Measurements from ENCODE around the gene MTTP.
A peak's percentile ranks its signal among the peaks of the same experiment; 100 is the strongest.

Gene MTTP

DNA sequence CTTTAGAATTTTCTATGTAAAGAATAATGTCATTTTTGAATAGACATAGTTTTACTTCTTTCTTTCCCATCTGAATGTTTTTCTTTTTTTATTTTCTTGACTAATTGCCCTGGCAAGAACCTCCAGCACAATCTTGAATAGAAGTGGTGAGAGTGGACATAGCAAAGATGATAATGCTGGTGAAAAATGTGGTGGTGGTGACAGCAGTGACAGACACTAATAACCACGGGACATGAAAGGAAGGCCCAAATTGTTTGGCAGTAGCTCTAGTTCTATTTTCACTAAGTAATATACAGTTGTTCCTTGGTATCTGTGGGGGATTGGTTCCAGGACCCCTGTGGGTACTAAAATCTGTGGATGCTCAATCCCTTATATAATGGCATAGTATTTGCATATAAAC, 53.4 kb downstream of the MTTP start:
- TF ChIP-seq, protein P1, sequence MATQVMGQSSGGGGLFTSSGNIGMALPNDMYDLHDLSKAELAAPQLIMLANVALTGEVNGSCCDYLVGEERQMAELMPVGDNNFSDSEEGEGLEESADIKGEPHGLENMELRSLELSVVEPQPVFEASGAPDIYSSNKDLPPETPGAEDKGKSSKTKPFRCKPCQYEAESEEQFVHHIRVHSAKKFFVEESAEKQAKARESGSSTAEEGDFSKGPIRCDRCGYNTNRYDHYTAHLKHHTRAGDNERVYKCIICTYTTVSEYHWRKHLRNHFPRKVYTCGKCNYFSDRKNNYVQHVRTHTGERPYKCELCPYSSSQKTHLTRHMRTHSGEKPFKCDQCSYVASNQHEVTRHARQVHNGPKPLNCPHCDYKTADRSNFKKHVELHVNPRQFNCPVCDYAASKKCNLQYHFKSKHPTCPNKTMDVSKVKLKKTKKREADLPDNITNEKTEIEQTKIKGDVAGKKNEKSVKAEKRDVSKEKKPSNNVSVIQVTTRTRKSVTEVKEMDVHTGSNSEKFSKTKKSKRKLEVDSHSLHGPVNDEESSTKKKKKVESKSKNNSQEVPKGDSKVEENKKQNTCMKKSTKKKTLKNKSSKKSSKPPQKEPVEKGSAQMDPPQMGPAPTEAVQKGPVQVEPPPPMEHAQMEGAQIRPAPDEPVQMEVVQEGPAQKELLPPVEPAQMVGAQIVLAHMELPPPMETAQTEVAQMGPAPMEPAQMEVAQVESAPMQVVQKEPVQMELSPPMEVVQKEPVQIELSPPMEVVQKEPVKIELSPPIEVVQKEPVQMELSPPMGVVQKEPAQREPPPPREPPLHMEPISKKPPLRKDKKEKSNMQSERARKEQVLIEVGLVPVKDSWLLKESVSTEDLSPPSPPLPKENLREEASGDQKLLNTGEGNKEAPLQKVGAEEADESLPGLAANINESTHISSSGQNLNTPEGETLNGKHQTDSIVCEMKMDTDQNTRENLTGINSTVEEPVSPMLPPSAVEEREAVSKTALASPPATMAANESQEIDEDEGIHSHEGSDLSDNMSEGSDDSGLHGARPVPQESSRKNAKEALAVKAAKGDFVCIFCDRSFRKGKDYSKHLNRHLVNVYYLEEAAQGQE (IDR thresholded peaks at IDR 0.05; ENCODE audit: low read depth) = no peak
- TF ChIP-seq NFIC (IDR thresholded peaks at IDR 0.05) (no peak), CEBPB (IDR thresholded peaks at IDR 0.05) (no peak), RAD21 (IDR thresholded peaks at IDR 0.05; ENCODE audit: low read depth) (no peak), TEAD4 (IDR thresholded peaks at IDR 0.05) (no peak), CREB1 (IDR thresholded peaks at IDR 0.05; ENCODE audit: low read depth) (no peak)
- TF ChIP-seq, protein P2, sequence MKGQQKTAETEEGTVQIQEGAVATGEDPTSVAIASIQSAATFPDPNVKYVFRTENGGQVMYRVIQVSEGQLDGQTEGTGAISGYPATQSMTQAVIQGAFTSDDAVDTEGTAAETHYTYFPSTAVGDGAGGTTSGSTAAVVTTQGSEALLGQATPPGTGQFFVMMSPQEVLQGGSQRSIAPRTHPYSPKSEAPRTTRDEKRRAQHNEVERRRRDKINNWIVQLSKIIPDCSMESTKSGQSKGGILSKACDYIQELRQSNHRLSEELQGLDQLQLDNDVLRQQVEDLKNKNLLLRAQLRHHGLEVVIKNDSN (IDR thresholded peaks at IDR 0.05) = no peak

DNA sequence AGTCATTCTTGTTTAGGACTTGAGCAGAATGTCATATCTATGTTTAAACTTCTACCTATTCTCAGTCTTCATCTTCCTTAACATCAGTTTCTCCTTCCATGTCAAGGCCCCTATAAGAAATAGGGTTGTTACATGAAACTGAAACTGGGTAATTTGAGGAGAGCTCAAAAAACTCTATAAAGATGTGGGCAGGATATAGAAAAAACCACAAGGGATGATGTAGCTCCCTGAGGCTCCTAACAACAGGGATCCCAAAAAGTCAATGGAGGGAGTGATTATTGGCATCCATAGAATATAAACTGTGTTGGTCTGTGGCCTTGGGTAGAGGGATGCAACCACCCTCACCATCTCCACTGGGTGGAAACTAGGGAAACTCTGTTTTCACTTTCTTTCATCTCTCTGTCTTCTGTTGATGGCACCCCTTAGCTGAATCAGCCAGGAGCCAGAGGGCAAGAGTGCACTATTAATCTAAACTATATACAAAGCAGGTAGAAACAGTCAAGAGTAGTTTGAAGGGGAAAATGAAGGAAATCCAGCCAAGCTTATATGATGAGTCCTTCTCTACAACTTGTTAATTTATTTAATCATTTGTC, 55.4 kb downstream of the MTTP start:
- TF ChIP-seq RAD21 (IDR thresholded peaks at IDR 0.05; ENCODE audit: low read depth) = no peak
- TF ChIP-seq CEBPB (IDR thresholded peaks at IDR 0.05) = no peak
- TF ChIP-seq TEAD4 (IDR thresholded peaks at IDR 0.05) = no peak
- no peak for TF ChIP-seq TCF12 (IDR thresholded peaks at IDR 0.05; ENCODE audit: low read depth)
- no peak for TF ChIP-seq TAF1 (IDR thresholded peaks at IDR 0.05; ENCODE audit: low read depth)
- no peak for TF ChIP-seq EGR1 (IDR thresholded peaks at IDR 0.05)
- TF ChIP-seq, protein P3, sequence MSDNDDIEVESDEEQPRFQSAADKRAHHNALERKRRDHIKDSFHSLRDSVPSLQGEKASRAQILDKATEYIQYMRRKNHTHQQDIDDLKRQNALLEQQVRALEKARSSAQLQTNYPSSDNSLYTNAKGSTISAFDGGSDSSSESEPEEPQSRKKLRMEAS (IDR thresholded peaks at IDR 0.05) = no peak
- TF ChIP-seq YY1 (IDR thresholded peaks at IDR 0.05; ENCODE audit: low read depth) = no peak
- TF ChIP-seq NFIC (IDR thresholded peaks at IDR 0.05) = no peak
- no peak for TF ChIP-seq FOXM1 (IDR thresholded peaks at IDR 0.05; ENCODE audit: borderline replicate concordance, low read depth)
- TF ChIP-seq CREB1 (IDR thresholded peaks at IDR 0.05; ENCODE audit: low read depth) = no peak
- no peak for TF ChIP-seq ZBTB7A (IDR thresholded peaks at IDR 0.05; ENCODE audit: low read depth)
- TF ChIP-seq, protein P2 (IDR thresholded peaks at IDR 0.05) = no peak
- TF ChIP-seq, protein P1 (IDR thresholded peaks at IDR 0.05; ENCODE audit: low read depth) = no peak
- TF ChIP-seq EP300 (IDR thresholded peaks at IDR 0.05; ENCODE audit: borderline replicate concordance) = no peak

DNA sequence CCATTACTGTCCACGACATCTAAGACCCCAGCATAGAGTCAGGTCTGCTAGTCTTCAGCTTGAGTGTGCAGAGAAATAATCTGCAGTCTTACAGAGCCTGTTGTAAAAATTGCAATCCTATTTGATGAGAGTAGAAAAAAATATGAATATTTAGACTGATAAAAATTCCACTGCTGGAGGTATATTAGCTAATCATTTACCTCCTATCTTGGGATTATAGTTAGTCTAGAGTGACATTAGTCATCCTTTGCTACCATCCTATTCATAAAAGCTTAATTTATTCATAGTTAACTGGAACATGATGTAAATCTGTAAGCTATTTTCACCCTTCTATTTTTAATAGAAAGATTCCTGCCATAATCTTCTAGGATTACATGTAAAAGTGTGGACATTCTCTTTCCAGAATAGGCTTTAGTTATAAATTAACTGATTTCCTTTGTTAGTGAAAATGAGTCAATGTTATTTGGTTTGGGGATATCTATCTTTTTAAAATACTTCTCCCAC, 56.3 kb downstream of the MTTP start:
- TF ChIP-seq EP300 (IDR thresholded peaks at IDR 0.05; ENCODE audit: borderline replicate concordance) (no peak), YY1 (IDR thresholded peaks at IDR 0.05; ENCODE audit: low read depth) (no peak), FOXM1 (IDR thresholded peaks at IDR 0.05; ENCODE audit: borderline replicate concordance, low read depth) (no peak), EGR1 (IDR thresholded peaks at IDR 0.05) (no peak), ZBTB7A (IDR thresholded peaks at IDR 0.05; ENCODE audit: low read depth) (no peak), TEAD4 (IDR thresholded peaks at IDR 0.05) (no peak), CEBPB (IDR thresholded peaks at IDR 0.05) (no peak), RAD21 (IDR thresholded peaks at IDR 0.05; ENCODE audit: low read depth) (no peak), CREB1 (IDR thresholded peaks at IDR 0.05; ENCODE audit: low read depth) (no peak), NFIC (IDR thresholded peaks at IDR 0.05) (no peak), TAF1 (IDR thresholded peaks at IDR 0.05; ENCODE audit: low read depth) (no peak), TCF12 (IDR thresholded peaks at IDR 0.05; ENCODE audit: low read depth) (no peak)
- TF ChIP-seq, protein P3 (IDR thresholded peaks at IDR 0.05) = no peak
- TF ChIP-seq, protein P1 (IDR thresholded peaks at IDR 0.05; ENCODE audit: low read depth) = no peak
- TF ChIP-seq, protein P2 (IDR thresholded peaks at IDR 0.05) = no peak

DNA sequence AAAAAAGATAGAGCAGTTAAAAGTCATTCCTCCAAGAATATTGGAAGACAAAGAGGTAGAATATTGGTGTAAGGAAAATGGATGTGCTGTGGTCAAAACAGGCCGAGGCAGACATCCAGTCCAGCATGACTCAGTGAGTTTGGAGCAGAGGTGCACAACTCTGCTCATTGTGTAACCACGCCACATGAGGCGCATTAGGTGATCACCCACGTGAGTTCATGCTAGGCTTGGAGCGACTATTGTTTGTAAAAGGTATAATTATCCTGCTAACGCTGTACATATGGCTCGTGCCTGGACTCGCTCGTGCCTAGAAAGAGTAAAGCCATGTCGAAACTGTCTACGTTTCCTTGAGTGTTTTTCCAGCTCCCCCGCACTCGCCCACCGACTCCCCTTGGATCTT, 59.1 kb downstream of the MTTP start:
- TF ChIP-seq, protein P3 (IDR thresholded peaks at IDR 0.05) = peak; percentile 82
- TF ChIP-seq EGR1 (IDR thresholded peaks at IDR 0.05) = no peak
- TF ChIP-seq EP300 (IDR thresholded peaks at IDR 0.05; ENCODE audit: borderline replicate concordance) = no peak
- peak; percentile 34; the same call in 1 of the 2 replicates for TF ChIP-seq TCF12 (IDR thresholded peaks at IDR 0.05; ENCODE audit: low read depth)
- no peak for TF ChIP-seq TAF1 (IDR thresholded peaks at IDR 0.05; ENCODE audit: low read depth)
- TF ChIP-seq, protein P1 (IDR thresholded peaks at IDR 0.05; ENCODE audit: low read depth) = no peak
- no peak for TF ChIP-seq CREB1 (IDR thresholded peaks at IDR 0.05; ENCODE audit: low read depth)
- peak; percentile 82 for TF ChIP-seq CEBPB (IDR thresholded peaks at IDR 0.05)
- TF ChIP-seq YY1 (IDR thresholded peaks at IDR 0.05; ENCODE audit: low read depth) = no peak
- no peak for TF ChIP-seq FOXM1 (IDR thresholded peaks at IDR 0.05; ENCODE audit: borderline replicate concordance, low read depth)
- TF ChIP-seq ZBTB7A (IDR thresholded peaks at IDR 0.05; ENCODE audit: low read depth) = no peak
- TF ChIP-seq, protein P2 (IDR thresholded peaks at IDR 0.05) = peak; percentile 66
- TF ChIP-seq TEAD4 (IDR thresholded peaks at IDR 0.05) = no peak
- 0 out of 2 replicates have a peak, but pooled peaks have one; percentile 25 for TF ChIP-seq NFIC (IDR thresholded peaks at IDR 0.05)
- no peak for TF ChIP-seq RAD21 (IDR thresholded peaks at IDR 0.05; ENCODE audit: low read depth)
